ENCODE measurements around the gene ZBTB21.
"Not testable (repeated sequence)": the region's sequence is repeated elsewhere in the genome, so short reads cannot be mapped to it uniquely, and the experiment has no call there.

- not testable (repeated sequence) for TF ChIP-seq ZNF274 (IDR thresholded peaks at IDR 0.05; ENCODE audit: low read depth, low read length); YY1 (IDR thresholded peaks at IDR 0.05; ENCODE audit: insufficient read depth, insufficient read length)
Observed at GRCh38 chr21:41959697-41960096, 50.5 kb downstream of the ZBTB21 start.
